NCI-H187 treated with DMSO at 0.1 percent for 48 hours (cell line): ENCODE results near the gene KCTD6.

Experiments used
- DNase-seq: peaks from one replicate; lab custom pipeline; 2025; lab: John Stamatoyannopoulos, UW

KCTD6 gene

DNA sequence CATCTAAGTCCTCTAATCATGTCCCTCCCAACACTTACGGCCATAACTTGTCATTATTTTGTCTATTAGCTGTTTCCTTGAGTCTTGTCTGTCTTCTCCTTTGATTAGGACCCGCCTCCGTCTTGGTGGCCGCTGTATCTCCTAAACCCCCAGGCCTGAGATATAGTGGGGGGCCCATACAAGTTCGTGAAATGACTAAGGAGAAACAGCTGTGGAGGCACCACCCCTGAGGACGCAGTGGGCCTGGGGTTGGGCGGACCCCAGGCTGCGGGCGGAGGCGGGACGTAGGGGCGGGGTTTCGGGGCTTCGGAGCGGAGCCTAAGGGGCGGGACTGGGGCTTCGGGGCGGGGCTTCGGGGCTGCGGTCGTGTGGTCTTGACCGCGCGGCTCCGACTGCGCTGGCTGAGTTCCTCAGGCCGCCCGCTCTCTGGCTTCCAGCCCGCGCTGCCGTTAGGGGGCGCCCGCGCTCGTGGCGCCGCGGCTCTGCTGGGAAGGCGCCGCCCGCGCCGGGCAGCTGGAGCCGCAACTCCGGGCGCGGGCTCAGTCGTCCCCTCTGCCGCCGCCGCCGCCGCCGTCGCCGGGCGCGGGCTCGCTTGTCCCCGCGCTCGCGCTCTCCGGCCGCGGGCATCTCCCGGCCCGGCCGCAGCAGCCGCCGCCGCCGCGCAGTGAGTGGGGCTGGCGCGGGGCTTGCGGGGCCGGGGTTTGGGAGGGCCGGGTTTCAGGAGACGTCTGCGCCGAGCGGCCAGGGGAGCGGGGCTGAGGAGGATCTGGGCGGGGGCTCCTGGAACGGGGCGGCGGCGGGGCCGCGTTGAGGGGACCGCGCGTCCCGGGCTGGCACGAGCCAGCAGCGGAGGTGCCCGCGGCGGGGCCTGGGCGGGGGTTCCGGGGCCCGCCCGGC, at the start of gene KCTD6:
Gene KCTD6, plus strand, starts transcription at position 591 of the 897 bp plus-strand sequence. CDS start 6,660 bp downstream, outside the sequence.
- DNase-seq, result peak; percentile 20

DNA sequence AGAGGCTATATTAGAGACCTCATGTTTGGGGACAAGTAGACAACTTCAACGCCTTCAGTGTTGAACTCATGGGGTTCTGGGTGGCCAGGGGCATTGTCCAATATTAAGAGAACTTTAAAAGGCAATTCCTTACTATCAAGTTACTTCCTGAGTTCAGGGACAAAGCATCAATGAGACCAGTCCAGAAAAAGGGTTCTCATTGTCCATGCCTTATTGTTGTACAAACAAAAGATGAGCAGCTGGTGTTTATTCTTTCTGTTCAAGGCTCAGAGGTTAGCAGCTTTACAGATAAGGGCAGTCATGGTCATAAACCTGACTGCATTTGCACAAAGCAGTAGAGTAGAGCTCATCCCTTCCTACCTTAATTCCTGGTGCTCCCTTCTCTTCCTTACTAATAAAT, 39.7 kb upstream of the KCTD6 start:
- DNase-seq, result no peak

DNA sequence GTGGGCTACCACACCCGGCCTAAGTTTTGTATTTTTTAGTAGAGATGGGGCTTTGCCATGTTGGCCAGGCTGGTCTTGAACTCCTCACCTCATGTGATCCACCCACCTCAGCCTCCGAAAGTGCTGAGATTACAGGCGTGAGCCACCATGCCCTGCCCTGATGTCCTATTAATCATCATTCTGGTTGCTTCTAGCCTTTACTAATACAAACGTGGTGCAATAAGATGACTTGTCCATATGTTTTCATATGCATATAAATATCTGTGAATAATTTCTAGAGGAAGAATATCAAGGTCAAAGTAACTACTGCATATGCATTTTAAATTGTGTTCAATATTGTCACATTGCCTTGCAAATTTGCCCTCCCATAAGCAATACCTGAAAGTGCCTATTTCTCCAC, 32.7 kb upstream of the KCTD6 start:
- no peak for DNase-seq

DNA sequence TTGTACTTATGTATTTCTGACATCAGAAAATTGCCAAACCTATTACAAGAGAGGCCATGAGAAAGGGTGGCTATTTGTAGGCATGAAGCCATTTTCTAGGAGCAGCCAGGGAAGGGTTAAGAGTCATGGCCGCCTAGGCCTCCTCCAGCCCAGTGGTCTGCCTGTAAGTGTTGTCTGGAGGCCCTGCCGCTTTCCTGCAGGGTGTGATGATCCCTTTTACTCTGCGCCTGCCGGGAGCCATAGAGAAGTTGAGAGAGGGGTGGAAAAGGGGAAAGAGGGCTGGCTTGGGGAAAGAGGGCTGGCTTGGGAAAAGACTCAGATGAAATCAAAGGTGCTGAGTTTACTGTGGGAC, 29.1 kb upstream of the KCTD6 start:
- no peak for DNase-seq

DNA sequence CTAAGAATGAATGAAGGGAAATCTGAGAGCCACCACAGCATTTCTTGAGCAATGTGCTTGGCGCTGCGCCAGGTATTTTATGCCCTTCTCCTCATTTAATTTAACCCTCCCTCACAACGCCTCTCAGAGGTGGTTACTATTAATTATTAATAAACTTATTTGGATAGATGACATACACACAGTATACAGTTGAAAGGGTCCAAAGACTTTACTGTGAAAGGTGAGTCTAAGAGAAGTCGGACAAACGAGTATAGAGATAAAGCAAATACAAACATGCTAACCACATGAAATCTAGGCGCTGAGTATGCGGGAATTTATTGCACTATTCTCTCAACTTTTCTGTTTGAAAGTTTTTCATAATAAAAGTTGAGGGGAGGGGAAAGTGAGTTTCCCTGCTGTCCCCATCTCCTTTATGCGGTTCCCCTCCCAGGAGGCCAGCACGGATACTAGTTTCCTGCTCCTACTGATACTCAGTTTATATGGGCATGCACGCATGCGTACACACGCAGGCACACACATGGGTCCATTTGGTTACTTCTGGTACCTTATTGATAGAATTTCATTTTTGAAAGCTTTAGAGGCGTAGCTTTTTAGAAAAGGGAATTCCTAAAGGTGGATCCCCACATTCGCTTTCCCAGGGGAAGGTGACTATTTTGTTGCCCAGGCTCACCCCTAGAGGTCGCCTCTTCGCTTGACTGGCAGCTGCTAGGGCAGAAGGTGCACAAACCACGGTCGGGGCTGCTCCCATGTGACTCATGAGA, 28.5 kb upstream of the KCTD6 start:
- DNase-seq, result no peak

DNA sequence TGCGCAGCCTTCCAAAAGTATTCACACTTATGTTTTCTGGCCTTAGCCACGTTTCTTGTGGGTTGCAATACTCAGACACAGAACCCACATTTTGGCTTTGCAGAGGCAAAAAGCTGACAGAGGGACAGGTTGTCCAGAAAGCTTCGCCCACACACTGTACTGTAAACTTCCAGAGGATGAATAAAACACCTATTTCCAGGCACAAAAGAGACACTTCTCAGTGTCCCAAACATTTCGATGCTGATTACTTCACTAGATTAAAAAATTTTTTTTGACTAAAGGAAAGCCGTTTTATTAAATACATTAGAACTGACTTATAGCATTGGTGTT, 28.0 kb upstream of the KCTD6 start:
- DNase-seq, result no peak

DNA sequence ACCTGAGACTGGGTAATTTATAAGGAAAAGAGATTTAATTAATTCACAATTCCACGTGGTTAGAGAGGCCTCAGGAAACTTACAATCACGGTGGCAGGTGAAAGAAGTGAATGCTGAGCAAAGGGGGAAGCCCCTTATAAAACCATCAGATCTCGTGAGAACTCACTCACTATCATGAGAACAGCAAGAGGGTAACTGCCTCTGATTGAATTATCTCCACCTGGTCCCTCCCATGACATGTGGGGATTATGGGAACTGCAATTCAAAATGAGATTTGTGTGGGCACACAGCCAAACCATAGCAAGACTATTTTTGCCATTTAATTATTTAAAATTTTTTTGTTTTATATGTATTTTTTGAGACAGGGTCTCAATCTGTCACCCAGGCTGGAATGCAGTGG, 27.0 kb upstream of the KCTD6 start:
- no peak for DNase-seq

DNA sequence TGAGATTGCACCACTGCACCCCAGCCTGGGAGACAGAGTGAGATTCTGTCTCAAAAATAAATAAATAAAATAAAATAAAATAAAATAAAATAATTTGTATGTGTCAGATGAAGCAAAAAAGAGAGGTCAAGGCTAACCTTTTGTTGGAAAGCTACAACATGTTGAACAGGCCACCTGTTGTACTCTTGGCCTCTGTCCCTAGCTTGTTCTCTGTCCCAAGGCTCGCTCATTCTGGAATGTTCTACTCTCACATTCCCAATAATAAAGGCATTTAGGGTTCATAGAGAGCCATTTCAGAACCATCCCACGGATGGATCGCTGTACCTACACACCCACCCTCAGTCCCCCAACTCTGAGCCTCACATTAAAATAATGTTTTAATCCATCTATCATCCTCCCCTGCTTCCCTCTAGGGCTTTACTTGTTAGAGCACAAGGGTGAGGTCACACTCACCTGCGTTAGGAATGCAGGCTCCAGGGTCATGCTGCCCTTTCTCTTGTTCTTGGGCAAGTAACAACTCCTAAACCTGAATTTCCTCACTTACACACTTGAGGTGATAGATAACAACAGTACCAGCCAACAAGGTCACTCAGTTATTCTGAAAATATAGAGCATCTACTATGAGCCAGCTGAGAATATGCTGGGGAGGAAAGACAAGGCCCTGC, 24.9 kb upstream of the KCTD6 start:
- no peak for DNase-seq

DNA sequence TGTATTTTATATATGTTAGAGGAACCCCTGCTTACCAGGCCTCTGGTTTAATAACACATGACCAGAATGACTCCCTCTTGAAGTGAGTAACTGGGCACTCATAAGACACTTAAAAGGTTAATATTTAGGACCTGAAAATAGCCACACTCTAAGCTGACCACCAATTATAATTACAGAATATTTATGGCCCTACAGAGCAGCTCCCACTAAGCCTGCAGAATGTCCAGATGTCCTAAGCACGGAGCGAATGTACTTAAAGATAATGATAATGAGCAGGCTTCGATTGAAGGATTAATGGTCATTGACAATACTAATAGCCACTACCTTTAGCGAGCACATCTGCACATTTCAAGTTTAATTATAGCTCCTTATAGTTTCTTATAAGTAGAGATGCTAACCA, 22.8 kb upstream of the KCTD6 start:
- no peak for DNase-seq

DNA sequence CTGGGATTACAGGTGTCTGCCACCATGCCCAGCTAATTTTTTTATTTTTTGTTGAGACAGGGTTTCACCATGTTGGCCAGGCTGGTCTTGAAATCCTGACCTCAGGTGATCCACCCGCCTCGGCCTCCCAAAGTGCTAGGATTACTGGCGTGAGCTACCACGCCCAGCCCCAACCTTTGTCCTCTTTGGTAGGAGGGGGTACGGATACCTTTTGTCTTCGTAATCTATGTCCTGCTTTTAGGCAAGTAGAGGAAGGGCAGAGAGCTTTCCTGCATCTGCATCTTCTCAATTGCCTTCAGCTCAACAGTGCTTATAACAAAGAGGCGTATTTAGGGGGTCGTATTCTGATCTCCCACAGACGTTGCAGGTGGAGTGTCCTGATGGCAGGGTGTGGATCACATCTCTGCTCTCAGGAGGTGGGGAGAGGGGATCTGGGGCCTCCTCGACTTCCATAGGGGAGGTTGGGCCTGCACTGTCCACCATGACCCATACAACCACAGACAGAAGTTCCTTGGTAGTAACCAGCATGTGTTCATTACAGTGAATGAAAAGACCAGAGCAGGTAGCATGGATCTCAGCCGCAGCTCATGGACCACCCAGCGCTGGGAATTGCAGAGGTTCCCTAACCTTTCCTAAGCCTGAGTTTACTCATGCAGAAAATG, 21.4 kb upstream of the KCTD6 start:
- DNase-seq, result no peak

DNA sequence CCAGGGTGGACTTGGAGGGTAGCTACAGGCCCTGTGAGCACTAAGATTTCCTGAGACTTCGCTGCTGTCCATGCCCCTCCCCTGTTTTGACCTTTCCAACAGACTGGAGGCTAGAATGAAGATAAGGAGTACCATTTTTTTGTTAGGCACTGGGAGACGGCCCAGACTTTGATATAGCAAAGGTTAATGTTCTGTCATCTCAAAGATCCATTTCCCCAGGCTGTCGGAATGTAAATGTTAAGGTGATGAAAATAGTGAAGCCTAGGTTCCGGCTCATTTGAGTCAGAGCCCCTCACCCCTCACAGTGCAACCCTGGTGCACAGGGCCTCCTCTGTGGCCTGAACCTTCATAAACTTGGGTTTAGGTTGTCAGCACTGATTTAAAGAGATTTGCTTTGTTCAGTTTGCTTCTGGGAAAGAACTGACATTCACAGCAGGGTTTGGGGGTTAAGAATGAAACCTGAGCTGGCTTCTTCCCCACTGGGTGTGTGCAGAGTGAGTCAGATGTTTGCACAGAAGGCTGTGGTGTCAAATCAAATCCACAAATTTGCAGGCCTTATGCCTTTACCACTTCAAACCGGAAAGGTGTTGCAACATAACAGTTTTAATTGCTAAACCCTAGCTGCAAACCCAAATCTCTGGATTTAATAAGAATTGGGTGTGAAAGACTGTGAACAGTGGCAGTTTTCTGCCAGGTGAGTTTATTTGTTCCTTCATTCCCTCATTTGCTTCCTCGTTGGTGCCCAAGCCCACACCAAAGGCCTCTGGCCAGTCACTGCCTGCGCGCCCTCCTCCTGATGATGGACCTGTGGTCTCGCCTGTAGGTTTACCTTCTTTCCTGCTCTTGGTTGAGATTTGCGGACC, 20.6 kb upstream of the KCTD6 start:
- DNase-seq, result no peak

DNA sequence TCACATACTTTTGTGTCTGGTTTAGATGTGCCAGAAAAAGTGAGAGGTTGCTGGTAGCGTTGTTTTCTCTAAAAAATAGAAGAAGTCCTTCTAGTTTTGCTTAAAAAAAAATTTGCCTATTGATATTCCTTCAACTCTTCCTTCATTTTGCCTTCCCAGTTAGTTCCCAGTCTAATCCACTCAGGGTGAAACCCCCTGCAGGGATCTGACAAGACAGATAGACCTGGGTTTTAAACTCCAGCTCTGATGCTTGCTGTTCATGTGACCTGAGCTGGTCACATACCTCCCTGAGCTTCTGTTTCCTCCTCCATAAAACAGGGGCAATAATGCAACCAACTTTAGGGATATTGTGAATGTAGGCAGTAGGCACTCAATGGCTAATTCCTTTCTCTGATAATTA, 18.6 kb upstream of the KCTD6 start:
- no peak for DNase-seq

DNA sequence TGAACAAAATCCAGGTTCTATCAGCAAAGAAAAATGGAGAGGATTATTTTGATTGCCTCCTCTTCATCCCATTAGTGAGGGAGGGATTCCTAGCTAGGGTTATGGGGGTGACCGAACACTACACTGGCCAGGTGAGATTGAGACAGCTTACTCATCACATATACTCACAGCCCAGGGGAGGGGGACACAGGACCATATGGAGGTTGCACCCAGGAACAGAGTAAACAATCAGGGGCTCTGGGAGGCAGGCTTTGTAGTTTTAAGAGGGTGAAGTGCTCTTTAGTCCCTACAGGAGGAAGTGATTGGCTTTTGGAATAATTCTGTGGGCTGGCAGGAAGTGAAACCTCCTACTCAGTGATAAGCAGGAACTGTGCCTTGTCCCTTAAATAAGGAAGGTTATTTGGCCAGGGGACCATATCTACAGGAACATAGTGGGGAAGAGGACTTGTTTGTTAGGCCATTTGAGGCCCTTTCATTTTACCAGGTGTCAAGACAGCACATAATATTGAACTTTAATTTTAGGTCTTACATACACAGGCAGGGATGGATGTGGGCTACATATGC, 17.5 kb upstream of the KCTD6 start:
- no peak for DNase-seq

DNA sequence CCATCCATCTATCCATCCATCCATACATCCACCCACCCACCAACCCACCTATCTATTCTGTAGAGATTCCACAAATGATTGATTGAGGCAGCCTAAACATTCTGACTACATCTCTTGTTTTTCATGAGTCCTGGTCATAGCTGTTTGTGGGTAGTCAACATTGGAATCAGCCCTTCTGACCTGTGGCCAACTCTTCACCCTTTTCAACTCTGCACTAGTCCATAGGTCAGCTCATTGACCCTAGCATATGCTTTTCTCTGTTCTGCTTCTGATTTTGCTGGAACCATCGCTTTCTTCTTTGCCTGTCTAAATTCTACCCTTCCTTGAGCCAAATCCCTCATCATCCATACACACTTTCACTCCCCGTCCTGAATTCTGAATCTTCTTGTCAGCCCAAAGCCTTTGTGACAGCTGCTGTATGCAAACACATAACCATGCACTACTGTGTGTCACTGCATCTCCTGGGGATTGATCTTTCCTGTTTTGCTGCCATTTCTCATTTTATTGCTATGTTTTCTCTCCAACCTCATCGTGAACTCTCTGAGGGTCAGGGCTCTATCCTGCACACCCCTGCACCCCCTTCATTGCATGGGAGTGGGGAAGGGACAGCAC, 16.8 kb upstream of the KCTD6 start:
- no peak for DNase-seq

DNA sequence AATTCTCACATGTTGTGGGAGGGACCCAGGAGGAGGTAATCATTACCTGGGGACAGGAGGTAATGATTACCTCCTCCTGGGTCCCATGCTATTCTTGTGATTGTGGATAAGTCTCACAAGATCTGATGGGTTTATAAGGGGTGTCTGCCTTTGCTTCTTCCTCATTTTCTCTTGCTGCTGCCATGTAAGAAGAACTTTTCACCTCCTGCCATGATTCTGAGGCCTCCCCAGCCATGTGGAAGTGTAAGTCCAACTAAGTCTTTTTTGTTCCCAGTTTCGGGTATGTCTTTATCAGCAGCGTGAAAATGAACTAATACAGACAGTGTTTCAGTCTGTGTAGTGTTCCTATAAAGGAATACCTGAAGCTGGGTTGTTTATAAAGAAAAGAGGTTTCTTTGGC, 13.1 kb upstream of the KCTD6 start:
- no peak for DNase-seq

DNA sequence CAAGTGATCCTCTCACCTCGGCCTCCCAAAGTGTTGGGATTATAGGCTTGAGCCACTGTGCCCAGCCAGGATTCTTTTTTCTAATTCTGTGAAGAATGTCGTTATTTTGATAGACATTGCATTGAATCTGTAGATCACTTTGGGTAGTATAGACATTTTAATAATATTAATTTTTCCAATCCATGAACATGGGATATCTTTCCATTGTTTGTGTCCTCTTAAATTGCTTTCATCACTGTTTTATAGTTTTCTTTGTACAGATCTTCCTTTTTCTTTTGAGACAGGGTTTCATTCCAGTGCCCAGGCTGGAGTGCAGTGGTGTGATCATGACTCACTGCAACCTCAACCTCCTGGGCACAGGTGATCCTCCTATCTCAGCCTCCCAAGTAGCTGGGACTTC, 11.6 kb upstream of the KCTD6 start:
- no peak for DNase-seq

DNA sequence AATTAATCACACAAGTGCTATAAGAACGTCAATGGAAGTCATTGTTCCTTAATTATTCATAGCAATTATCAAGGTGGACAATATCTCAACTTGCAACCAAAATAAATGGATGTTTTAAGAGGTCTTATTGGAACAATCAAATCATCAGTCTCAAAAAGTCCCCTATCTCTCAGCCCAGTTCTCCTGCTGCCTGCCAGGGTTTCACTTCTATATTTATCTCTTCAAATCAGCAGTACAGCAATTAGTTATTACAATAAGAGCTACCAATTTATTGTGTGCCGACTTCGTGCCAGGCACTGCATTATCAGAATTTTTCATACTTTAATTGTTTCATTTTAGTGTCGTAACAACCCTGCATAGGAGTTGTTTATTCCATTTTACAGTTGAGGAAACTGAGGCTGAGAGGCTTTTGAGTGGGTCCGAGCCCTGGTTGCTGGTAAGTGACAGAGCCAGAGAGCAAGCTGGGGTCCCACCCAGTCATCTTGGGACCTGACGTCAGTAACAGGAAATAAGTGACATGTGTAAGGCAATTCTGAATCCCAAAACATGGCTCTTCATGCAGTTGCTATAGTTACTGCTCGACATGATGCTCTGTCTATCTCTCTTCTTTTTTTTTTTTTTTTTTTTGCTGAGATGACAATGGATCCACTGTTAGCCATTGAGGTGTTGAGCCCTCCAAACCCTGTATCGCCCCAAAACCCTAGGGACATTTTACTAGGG, 8.8 kb upstream of the KCTD6 start:
- no peak for DNase-seq

DNA sequence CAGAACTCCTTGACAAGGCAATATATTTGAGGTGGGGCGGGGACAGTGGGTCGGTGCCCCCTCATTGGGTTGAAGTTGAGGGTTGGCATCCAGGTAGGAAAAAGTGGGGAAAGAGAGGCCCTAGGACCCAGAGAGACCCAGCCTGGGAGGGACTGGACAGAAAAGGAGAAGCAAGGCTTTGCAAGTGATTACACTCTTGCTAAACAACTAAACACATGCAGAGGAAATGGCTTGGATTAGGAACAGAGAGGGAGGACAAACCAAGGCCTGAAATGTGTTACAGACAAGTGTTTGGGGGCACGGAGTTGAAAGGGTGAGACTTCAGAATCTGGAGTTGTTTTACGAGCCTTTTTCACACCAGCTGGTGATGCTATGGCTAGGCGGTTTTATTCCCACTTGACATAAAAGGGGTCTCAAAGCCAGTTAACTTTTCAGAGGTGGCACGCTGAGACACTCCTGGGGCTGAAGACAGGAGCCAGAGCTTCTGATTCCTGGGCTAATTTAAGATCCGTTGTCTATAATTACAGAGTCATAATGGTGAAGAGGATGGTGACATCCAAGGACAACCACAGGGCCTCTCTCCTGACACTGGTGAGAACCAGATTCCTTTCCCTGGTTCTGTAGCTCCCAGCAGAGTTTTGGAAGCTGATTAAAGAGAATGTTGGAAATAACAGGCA, 7.7 kb upstream of the KCTD6 start:
- no peak for DNase-seq

DNA sequence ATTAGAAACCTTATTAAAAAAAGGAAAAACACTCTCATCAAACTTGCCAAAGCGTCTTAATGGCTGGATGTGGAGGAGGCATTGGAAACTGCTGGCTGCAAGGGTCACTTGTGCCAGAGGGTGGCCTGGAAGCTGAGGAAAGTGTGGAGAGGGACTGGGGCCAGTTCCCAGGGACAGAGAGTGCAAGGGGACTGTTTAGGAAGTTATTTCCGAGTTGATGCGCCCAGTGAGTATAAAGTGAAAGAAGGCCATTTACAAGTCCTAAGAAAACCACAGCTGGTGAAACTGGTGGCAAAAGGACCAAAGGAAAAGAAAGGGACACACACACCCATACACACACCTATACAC, 7.2 kb upstream of the KCTD6 start:
- DNase-seq, result no peak
